Measurements from ENCODE around the gene LRP8.

DNA sequence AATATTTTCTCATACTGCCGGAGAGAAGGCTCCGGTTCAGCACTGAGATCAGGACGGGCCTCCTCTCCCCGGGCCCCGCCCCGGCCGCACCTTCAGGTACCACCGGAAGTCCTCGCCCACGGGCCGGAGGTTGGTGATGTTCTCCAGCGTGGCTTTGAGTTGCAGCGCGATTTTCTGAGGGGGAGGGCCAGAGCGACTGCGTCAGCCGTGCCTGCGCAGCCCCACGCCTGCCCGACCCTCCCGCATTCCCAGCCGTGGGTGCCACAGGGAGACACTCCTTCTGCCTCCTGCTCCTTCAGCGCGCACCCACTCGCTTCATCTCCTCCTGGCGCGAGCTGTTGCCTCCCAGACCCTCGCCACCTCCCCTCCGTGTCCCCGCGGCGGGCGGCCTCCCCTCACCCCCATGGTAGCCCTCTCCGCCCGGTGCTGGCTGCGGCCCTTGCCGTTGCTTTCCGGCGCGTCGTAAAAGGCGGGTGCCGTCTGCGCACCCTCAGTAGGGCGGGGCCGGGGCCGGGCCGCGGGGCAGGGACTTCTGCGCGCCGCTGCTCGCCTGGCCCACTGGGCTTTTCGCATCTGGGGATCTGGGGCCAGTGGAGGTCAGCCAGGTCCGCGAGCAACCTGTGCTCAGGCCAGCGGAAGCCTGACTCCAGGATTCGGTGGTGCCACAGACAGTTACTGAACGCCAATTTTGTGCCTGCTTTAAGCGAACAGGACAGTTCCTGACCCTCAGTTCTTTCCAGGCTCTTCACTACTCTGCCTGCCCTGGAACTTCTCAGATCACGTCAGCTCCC, 107.5 kb downstream of the LRP8 start, which contains the start of gene CZIB:
- TF ChIP-seq, protein P1, sequence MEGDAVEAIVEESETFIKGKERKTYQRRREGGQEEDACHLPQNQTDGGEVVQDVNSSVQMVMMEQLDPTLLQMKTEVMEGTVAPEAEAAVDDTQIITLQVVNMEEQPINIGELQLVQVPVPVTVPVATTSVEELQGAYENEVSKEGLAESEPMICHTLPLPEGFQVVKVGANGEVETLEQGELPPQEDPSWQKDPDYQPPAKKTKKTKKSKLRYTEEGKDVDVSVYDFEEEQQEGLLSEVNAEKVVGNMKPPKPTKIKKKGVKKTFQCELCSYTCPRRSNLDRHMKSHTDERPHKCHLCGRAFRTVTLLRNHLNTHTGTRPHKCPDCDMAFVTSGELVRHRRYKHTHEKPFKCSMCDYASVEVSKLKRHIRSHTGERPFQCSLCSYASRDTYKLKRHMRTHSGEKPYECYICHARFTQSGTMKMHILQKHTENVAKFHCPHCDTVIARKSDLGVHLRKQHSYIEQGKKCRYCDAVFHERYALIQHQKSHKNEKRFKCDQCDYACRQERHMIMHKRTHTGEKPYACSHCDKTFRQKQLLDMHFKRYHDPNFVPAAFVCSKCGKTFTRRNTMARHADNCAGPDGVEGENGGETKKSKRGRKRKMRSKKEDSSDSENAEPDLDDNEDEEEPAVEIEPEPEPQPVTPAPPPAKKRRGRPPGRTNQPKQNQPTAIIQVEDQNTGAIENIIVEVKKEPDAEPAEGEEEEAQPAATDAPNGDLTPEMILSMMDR (optimal IDR thresholded peaks at IDR 0.05 in 1 of 3, IDR thresholded peaks at IDR 0.05 in 1 of 3, conservative IDR thresholded peaks at IDR 0.05 in 1 of 3; ENCODE audit: extremely low read depth in 1 of 3, insufficient read depth in 2 of 3, low read length in 3 of 3): no peak
- TF ChIP-seq EZH2 (IDR thresholded peaks at IDR 0.05; ENCODE audit: low read length): no peak
